Measurements from ENCODE around the gene RNF208. TPM values are rescaled to one million over a fixed set of nuclear protein-coding genes. Genes with fewer than 3 reads are reported as not detected.

RNF208 gene
- total RNA-seq, 2 donors from 2014 or later, result 0.78 to 14.5 TPM

DNA sequence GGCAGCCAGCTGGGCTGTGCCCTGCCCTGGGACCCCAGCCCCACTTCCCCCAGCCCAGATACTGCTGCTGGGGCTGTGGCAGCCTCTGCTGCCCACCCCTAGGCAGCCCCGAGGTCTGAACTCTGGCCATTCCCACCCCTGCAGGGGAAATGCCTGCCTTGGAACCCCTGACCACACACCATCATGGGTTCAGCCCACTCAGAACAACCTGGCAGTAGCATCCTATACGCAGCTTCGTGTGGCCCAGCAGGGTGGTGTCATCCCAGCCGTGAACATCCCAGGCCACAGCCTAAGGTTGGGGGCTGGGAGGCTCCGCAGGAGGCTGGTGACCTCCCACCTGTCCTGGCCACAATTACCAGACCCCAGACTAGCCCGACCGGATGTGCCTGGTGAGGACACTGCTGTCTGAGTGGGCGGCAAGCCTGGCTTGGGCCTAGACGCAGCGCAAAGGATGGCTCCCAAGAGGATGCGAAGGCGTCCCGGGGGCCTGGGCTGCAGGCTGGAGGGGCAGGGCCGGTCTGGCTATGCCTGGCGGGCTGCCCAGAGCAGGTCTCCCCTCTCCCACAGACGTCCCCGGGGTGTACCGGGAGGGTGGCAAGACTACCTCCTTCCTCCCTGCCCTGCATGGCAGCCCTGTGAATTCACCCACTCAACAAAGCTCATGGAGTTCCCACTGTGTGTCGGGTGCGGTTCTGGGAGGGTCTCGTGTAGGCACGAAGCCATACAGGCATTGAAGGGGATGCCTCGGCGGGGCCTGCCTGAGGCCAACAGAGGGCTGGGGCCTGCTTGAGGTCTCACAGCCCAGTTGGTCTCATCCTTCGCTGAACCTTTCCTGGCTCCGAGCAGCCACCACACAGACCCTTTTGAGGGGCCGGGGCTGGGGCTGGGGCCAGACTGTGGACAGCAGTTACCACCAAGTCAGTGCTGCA is 7.2 kb upstream of the RNF208 start:
- no peak for ATAC-seq
- Histone ChIP-seq H3K36me3 (replicated peaks in 1 of 2; ENCODE audit: insufficient read depth in 1 of 2, low read depth in 2 of 2) (no peaks in the 10 kb centered on the region), H3K27me3 (peaks cover 0 to 18% of the 10 kb centered on the region in 2 donors), H3K4me1 (peaks cover 23% of the 10 kb centered on the region), H3K9me3 (no peaks in the 10 kb centered on the region), H3K4me3 (no peak overlapping the region), H3K27ac (no peak overlapping the region)
- 61 to 70% methylated on average over 21 to 26 of the region's 27 CpGs for WGBS, 2 donors
- DNase-seq, result no peak
- TF ChIP-seq, protein P1, sequence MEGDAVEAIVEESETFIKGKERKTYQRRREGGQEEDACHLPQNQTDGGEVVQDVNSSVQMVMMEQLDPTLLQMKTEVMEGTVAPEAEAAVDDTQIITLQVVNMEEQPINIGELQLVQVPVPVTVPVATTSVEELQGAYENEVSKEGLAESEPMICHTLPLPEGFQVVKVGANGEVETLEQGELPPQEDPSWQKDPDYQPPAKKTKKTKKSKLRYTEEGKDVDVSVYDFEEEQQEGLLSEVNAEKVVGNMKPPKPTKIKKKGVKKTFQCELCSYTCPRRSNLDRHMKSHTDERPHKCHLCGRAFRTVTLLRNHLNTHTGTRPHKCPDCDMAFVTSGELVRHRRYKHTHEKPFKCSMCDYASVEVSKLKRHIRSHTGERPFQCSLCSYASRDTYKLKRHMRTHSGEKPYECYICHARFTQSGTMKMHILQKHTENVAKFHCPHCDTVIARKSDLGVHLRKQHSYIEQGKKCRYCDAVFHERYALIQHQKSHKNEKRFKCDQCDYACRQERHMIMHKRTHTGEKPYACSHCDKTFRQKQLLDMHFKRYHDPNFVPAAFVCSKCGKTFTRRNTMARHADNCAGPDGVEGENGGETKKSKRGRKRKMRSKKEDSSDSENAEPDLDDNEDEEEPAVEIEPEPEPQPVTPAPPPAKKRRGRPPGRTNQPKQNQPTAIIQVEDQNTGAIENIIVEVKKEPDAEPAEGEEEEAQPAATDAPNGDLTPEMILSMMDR (IDR thresholded peaks at IDR 0.05), result no peak
- no peak for TF ChIP-seq POLR2A (IDR thresholded peaks at IDR 0.05)
- intact Hi-C loops (cut with DNase I), result no loop called here

DNA sequence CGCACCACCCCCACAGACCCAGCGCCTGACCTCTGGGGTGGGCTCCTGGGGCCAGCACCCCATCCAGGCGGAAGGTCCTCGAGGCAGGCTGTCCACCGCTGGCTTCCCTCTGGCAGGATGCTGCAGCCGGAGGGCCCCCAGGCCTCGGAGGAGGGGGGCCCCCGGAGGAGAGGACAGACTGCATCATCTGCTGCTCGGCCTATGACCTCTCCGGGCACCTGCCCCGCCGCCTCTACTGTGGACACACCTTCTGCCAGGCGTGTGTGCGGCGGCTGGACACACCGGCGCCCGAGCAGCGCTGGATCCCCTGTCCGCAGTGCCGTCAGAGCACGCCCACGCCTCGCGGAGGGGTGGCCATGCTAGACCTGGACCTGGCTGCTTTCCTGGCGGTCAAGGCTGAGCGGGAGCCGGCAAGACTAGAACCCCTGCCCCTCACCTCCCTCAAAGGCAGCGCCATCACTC is 6.5 kb upstream of the RNF208 start:
- ATAC-seq, result no peak
- DNase-seq, result no peak
- no peak for TF ChIP-seq POLR2A (IDR thresholded peaks at IDR 0.05)
- TF ChIP-seq, protein P1 (IDR thresholded peaks at IDR 0.05), result no peak
- H3K27ac ChIP-seq, result no peak overlapping the region
- H3K36me3 ChIP-seq (replicated peaks in 1 of 2; ENCODE audit: insufficient read depth in 1 of 2, low read depth in 2 of 2), result no peaks in the 10 kb centered on the region
- intact Hi-C loops (cut with DNase I), result no loop called here
- WGBS, 2 donors, result 39% methylated on average over 26 of the region's 29 CpGs; no CpG with 5 or more reads in 1 of the 2 donors
- H3K9me3 ChIP-seq, result no peaks in the 10 kb centered on the region
- peaks cover 0 to 16% of the 10 kb centered on the region in 2 donors for H3K27me3 ChIP-seq
- H3K4me1 ChIP-seq, result peaks cover 29% of the 10 kb centered on the region
- H3K4me3 ChIP-seq, result no peak overlapping the region

DNA sequence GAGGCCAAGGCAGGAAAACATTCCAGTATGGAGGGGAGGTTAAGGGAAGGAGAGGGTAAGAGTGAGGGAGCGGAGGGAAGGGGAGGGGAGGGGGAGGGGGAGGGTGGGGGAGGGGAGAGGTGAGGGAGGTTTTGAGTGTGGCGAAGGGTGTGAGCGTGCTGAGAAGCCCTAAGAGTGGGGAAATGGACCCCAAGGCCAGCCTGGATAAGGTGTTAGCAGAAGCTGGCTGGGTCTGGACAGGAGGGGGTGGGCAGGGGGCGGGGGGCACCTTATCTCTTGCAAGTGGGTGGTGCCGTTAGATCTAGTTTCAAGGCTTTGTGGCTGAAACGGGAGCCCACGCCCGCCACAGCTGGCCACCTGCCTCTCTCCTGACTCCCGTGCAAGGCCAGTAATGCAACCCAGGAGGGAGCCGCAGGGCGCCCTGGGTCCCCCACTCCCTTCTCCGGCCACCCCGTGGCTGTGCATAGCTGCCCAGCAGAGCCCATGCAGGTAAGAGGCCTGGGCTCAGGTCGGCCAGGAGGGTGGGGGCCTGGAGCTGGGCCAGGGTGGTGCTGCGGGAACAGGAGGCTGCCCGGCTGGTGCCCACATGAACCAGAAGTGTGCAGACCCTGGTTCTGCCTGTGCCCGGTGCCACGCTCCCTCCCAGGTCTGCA is 5.9 kb upstream of the RNF208 start:
- Histone ChIP-seq H3K27ac (peak overlapping the region in 3 of 4 donors; percentile 41 to 77 (median 76)), H3K4me1 (peaks cover 32% of the 10 kb centered on the region), H3K4me3 (no peak overlapping the region), H3K9me3 (no peaks in the 10 kb centered on the region), H3K27me3 (peaks cover 0 to 12% of the 10 kb centered on the region in 2 donors), H3K36me3 (replicated peaks in 1 of 2; ENCODE audit: insufficient read depth in 1 of 2, low read depth in 2 of 2) (no peaks in the 10 kb centered on the region)
- intact Hi-C loops (cut with DNase I), result no loop called here
- no peak for ATAC-seq
- TF ChIP-seq POLR2A (IDR thresholded peaks at IDR 0.05), result no peak
- TF ChIP-seq, protein P1 (IDR thresholded peaks at IDR 0.05), result no peak
- WGBS, 2 donors, result 3 to 17% methylated on average over 7 to 16 of the region's 18 CpGs
- DNase-seq, result no peak

DNA sequence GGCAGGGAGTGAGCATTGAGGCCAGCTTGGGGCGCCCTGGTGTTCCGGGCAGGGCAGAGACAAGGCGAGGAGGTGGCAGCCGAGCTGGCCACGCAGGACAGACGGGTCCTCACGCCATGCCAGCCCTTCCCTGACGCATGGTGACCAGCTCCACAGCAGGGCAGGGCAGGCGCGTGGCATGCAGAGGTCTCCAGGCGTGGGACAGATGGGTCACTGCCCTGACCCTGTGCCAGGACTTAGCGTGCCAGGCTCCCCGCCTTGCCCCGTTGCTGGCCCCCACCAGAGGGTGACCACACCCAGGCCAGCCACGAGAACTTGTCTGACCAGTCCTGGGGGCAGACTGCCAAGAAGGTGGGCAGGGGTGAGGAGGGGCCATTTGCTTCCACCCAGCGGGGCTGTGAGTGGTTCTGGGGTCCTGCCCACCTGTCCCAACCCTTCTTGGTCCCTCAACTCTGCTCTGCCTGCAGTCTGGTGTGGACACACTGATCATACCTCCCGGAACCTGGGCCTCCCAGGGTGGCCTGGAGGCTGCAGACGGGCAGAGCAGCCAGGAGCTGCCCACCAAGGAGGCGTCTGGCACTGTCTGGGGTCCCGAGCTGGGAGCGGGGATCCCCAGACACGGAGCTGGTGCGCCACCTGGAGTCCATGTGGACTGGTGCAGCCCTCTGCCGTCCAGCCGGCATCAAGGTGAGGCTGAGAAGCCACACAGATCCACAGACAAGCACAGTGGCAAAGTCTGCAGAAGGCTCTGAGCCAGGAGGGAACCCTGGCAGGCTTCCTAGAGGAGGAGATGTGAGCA is 5.2 kb upstream of the RNF208 start, which contains the start of gene RNF224:
RNF224 (plus strand) TSS at position 449 of the 799 bp plus-strand sequence. CDS start 834 bp downstream, outside the sequence.
- intact Hi-C loops (cut with DNase I), result no loop called here
- Histone ChIP-seq H3K9me3 (no peaks in the 10 kb centered on the region), H3K4me1 (peaks cover 39% of the 10 kb centered on the region), H3K27me3 (peaks cover 0 to 12% of the 10 kb centered on the region in 2 donors), H3K27ac (peak within 1 kb of the TSS; percentile 58 to 85 (median 76)), H3K36me3 (replicated peaks in 1 of 2; ENCODE audit: insufficient read depth in 1 of 2, low read depth in 2 of 2) (no peaks in the 10 kb centered on the region), H3K4me3 (no peak within 1 kb of the TSS)
- peak; percentile 58 for ATAC-seq
- TF ChIP-seq POLR2A (IDR thresholded peaks at IDR 0.05), result no peak
- TF ChIP-seq, protein P1 (IDR thresholded peaks at IDR 0.05), result peak; percentile 87 to 98 (median 97)
- 0 to 15% methylated on average over 2 to 25 of the region's 25 CpGs for WGBS, 2 donors
- DNase-seq, result peak; percentile 87 to 96 (median 91)

Data from body of pancreas (tissue), 4 donors.